Measurements from ENCODE around the gene POLR2E. TPM values are rescaled to one million over a fixed set of nuclear protein-coding genes. Genes with fewer than 3 reads are reported as not detected.
A peak's percentile ranks its signal among the peaks of the same experiment; 100 is the strongest.

POLR2E gene
- polyA plus RNA-seq, 3 donors: 183 to 222 (median 195) TPM

- peaks cover 49 to 84% of the 10 kb centered on the region in 2 donors for H3K36me3 ChIP-seq (replicated peaks in 1 of 2; ENCODE audit: control insufficient read depth in 1 of 2, insufficient read depth in 2 of 2, low read length in 2 of 2)
- Mint-ChIP-seq H3K4me1 (peaks cover 7% of the 10 kb centered on the region), H3K4me3 (no peak overlapping the region), H3K36me3 (peaks cover 54 to 75% of the 10 kb centered on the region in 2 donors), H3K27ac (peak overlapping the region in 3 of 7 donors; percentile 14 to 52 (median 35)), H3K27me3 (ENCODE audit: low read depth in 3 of 3) (peaks cover 0 to 3% (median 3%) of the 10 kb centered on the region in 3 donors), H3K9me3 (peaks cover 0 to 13% (median 2%) of the 10 kb centered on the region in 7 donors)
- H3K4me2 ChIP-seq (replicated peaks; ENCODE audit: extremely low read depth, low read length, poor library complexity, severe bottlenecking): no peak overlapping the region
- no peak overlapping the region for H2AFZ ChIP-seq (ENCODE audit: insufficient read depth, low read depth, low read length, poor library complexity, severe bottlenecking)
- no peak overlapping the region for H3K27ac ChIP-seq (ENCODE audit: low read depth in 1 of 2, low read length in 2 of 2)
- peaks cover 91% of the 10 kb centered on the region for H4K20me1 ChIP-seq (ENCODE audit: insufficient read depth, low read length)
- peaks cover 10% of the 10 kb centered on the region for H3K79me2 ChIP-seq (ENCODE audit: insufficient read depth, low read length)
- no peaks in the 10 kb centered on the region for H3K9me3 ChIP-seq (replicated peaks in 1 of 2; ENCODE audit: control insufficient read depth in 1 of 2, insufficient read depth in 1 of 2, low read length in 2 of 2)
- intact Hi-C loops (cut with micrococcal nuclease): no loop called here
- no peak overlapping the region for H3K4me3 ChIP-seq (replicated peaks in 1 of 3; ENCODE audit: low read depth in 2 of 3, low read length in 3 of 3)
- no peak overlapping the region for H3K9ac ChIP-seq (ENCODE audit: insufficient read depth, low read length, poor library complexity, severe bottlenecking)
- no peak for DNase-seq
- no peaks in the 10 kb centered on the region for H3K27me3 ChIP-seq (ENCODE audit: control insufficient read depth in 2 of 2, insufficient read depth in 2 of 2, low read length in 2 of 2)
- WGBS (ENCODE audit: insufficient coverage): 93% methylated on average over 29 of the region's 33 CpGs
- no peaks in the 10 kb centered on the region for H3K4me1 ChIP-seq (ENCODE audit: control insufficient read depth in 1 of 2, insufficient read depth in 2 of 2, low read length in 2 of 2)
- TF ChIP-seq CTCF (IDR thresholded peaks at IDR 0.05): no peak
Measured at GRCh38 chr19:1143828-1144399, 48.7 kb upstream of the POLR2E start.

- intact Hi-C loops (cut with micrococcal nuclease): no loop called here
- H4K20me1 ChIP-seq (ENCODE audit: insufficient read depth, low read length): peaks cover 87% of the 10 kb centered on the region
- no peak for TF ChIP-seq CTCF (IDR thresholded peaks at IDR 0.05)
- no peak for DNase-seq
- no peaks in the 10 kb centered on the region for H3K9me3 ChIP-seq (replicated peaks in 1 of 2; ENCODE audit: control insufficient read depth in 1 of 2, insufficient read depth in 1 of 2, low read length in 2 of 2)
- peaks cover 19% of the 10 kb centered on the region for H3K79me2 ChIP-seq (ENCODE audit: insufficient read depth, low read length)
- no peak overlapping the region for H3K4me3 ChIP-seq (replicated peaks in 1 of 3; ENCODE audit: low read depth in 2 of 3, low read length in 3 of 3)
- no peaks in the 10 kb centered on the region for H3K4me1 ChIP-seq (ENCODE audit: control insufficient read depth in 1 of 2, insufficient read depth in 2 of 2, low read length in 2 of 2)
- WGBS (ENCODE audit: insufficient coverage): 95% methylated on average over 5 of the region's 5 CpGs
- H3K4me2 ChIP-seq (replicated peaks; ENCODE audit: extremely low read depth, low read length, poor library complexity, severe bottlenecking): no peak overlapping the region
- Mint-ChIP-seq H3K9me3 (peaks cover 0 to 13% (median 2%) of the 10 kb centered on the region in 7 donors), H3K27ac (peak overlapping the region in 2 of 7 donors; percentile 0 to 63), H3K27me3 (ENCODE audit: low read depth in 3 of 3) (peaks cover 0 to 3% (median 3%) of the 10 kb centered on the region in 3 donors), H3K4me1 (peaks cover 7% of the 10 kb centered on the region), H3K4me3 (no peak overlapping the region), H3K36me3 (peaks cover 58 to 76% of the 10 kb centered on the region in 2 donors)
- H3K27ac ChIP-seq (ENCODE audit: low read depth in 1 of 2, low read length in 2 of 2): no peak overlapping the region
- H3K27me3 ChIP-seq (ENCODE audit: control insufficient read depth in 2 of 2, insufficient read depth in 2 of 2, low read length in 2 of 2): no peaks in the 10 kb centered on the region
- peaks cover 43 to 81% of the 10 kb centered on the region in 2 donors for H3K36me3 ChIP-seq (replicated peaks in 1 of 2; ENCODE audit: control insufficient read depth in 1 of 2, insufficient read depth in 2 of 2, low read length in 2 of 2)
- H3K9ac ChIP-seq (ENCODE audit: insufficient read depth, low read length, poor library complexity, severe bottlenecking): no peak overlapping the region
- H2AFZ ChIP-seq (ENCODE audit: insufficient read depth, low read depth, low read length, poor library complexity, severe bottlenecking): no peak overlapping the region
Measured at GRCh38 chr19:1141944-1142343, 46.8 kb upstream of the POLR2E start.
